ENCODE measurements around the gene ZBTB11. TPM values are rescaled to one million over a fixed set of nuclear protein-coding genes. Genes with fewer than 3 reads are reported as not detected.

The ZBTB11 gene
- total and polyA plus RNA-seq, 2 experiments from 2014 or later = 7.3 to 15.8 TPM

DNA sequence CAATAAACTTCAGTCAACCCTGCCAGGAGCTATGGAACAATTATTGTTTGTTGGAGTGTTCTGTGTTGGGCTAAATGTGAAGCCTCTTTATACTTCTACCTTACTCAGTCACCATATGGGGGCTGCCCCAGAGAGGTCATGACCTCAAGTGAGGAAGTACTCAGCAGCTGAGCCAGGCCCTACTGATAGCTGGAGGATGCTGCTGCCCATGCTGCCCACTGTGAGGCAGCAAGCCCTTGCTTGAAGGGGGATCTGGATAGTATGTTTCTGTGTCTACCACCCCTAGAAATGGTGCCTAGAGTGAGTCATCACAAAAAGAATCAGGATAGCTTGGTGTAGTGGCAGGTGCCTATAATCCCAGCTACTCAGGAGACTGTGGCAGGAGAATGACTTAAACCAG, 14.0 kb upstream of the ZBTB11 start:
- Histone ChIP-seq H3K4me1 (ENCODE audit: low read depth) (no peaks in the 10 kb centered on the region), H3K36me3 (no peaks in the 10 kb centered on the region), H3K27ac (no peak overlapping the region), H3K4me3 (no peak overlapping the region), H3K27me3 (no peaks in the 10 kb centered on the region), H3K9me3 (ENCODE audit: low read depth) (no peaks in the 10 kb centered on the region)
- no peak for DNase-seq (ENCODE audit: low read depth in 1 of 2, low spot score in 1 of 2)
- TF ChIP-seq, protein P1, sequence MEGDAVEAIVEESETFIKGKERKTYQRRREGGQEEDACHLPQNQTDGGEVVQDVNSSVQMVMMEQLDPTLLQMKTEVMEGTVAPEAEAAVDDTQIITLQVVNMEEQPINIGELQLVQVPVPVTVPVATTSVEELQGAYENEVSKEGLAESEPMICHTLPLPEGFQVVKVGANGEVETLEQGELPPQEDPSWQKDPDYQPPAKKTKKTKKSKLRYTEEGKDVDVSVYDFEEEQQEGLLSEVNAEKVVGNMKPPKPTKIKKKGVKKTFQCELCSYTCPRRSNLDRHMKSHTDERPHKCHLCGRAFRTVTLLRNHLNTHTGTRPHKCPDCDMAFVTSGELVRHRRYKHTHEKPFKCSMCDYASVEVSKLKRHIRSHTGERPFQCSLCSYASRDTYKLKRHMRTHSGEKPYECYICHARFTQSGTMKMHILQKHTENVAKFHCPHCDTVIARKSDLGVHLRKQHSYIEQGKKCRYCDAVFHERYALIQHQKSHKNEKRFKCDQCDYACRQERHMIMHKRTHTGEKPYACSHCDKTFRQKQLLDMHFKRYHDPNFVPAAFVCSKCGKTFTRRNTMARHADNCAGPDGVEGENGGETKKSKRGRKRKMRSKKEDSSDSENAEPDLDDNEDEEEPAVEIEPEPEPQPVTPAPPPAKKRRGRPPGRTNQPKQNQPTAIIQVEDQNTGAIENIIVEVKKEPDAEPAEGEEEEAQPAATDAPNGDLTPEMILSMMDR (IDR thresholded peaks at IDR 0.05; ENCODE audit: low read depth, low read length) = no peak

DNA sequence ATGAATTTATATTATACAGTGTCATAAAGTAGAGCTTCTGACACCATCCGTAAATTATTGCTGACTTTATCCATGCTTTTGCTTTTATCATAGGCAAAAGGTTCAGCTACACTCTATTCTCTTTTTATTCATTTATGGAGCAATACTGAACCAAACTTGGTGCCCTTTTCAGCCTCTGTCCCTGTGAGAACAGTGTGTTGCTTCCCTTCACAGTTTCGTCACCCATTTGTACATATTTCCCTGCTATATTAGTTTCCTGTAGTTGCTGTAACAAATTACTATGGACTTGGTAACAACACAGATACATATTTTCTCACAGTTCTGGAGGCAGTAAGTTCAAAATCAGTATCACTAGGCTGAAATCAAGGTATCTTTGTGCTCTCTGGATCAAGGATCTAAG, 12.4 kb upstream of the ZBTB11 start:
- H3K27me3 ChIP-seq = no peaks in the 10 kb centered on the region
- TF ChIP-seq, protein P1 (IDR thresholded peaks at IDR 0.05; ENCODE audit: low read depth, low read length) = no peak
- no peak overlapping the region for H3K4me3 ChIP-seq
- peak in 1 of 2 donors; percentile 19 for DNase-seq (ENCODE audit: low read depth in 1 of 2, low spot score in 1 of 2)
- H3K27ac ChIP-seq = no peak overlapping the region
- H3K36me3 ChIP-seq = peaks cover 13% of the 10 kb centered on the region
- peaks cover 10% of the 10 kb centered on the region for H3K4me1 ChIP-seq (ENCODE audit: low read depth)
- H3K9me3 ChIP-seq (ENCODE audit: low read depth) = no peaks in the 10 kb centered on the region

DNA sequence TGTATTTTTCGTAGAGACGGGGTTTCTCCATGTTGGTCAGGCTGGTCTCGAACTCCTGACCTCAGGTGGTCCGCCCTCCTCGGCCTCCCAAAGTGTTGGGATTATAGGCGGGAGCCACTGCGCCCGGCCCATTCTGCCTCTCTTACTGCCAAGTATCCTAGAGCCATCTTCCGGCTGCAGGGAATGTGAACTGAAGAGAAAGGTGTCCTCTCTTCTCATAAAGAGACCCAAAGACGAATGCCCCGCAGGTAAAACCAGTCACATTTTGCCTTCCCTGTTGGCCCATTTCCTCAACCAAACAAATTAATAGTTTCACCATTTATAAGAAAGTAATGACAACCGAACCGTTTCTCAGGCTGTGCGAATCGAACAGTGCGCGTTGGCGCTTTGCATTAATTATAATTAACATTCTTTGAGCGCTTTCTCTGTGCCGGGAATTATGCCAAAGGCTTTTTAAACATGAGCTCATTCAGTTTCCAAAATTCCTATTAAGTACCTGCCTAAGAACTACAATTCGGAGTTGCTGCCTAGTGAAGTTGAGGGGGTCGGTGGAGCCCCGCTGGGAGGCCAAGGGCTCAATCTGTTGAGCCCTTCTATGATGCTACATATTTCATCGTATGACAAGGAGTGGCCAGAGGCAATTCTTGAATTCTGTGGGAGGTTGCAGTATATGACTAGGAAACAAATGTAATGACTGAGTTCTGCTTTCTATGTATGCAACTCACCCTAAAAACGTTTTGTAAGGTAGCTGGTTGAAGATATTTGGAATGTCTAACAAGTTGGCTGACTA, 10.4 kb upstream of the ZBTB11 start:
- H3K36me3 ChIP-seq = peaks cover 32% of the 10 kb centered on the region
- peak overlapping the region; percentile 97 for H3K27ac ChIP-seq
- no peaks in the 10 kb centered on the region for H3K27me3 ChIP-seq
- peaks cover 10% of the 10 kb centered on the region for H3K4me1 ChIP-seq (ENCODE audit: low read depth)
- no peaks in the 10 kb centered on the region for H3K9me3 ChIP-seq (ENCODE audit: low read depth)
- no peak for DNase-seq (ENCODE audit: low read depth in 1 of 2, low spot score in 1 of 2)
- H3K4me3 ChIP-seq = peak overlapping the region; percentile 94
- TF ChIP-seq, protein P1 (IDR thresholded peaks at IDR 0.05; ENCODE audit: low read depth, low read length) = no peak

DNA sequence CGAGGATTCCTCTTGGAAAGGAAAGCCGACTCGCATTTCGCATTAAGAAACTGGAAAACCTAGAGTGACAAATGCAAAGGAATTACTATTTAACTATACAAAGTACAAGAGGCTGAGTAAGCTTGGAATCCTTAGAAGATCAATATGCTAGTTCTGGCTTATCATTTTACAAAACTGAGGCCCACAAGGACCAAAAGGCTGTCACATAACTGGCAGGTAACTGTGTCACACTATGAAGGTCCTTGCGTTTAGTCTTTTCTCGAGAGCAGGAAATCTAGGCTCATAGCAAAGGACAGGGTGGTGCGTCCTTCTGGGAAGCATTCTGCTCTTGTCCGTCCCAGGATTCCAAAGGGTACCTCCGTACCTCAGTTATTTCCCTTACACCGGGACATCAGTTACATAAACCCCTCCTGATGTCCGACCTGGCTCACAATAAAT, 9.0 kb upstream of the ZBTB11 start:
- no peak for DNase-seq (ENCODE audit: low read depth in 1 of 2, low spot score in 1 of 2)
- Histone ChIP-seq H3K36me3 (peaks cover 46% of the 10 kb centered on the region), H3K4me3 (peak overlapping the region; percentile 94), H3K27me3 (no peaks in the 10 kb centered on the region), H3K4me1 (ENCODE audit: low read depth) (peaks cover 10% of the 10 kb centered on the region), H3K27ac (peak overlapping the region; percentile 97), H3K9me3 (ENCODE audit: low read depth) (no peaks in the 10 kb centered on the region)
- TF ChIP-seq, protein P1 (IDR thresholded peaks at IDR 0.05; ENCODE audit: low read depth, low read length) = no peak

DNA sequence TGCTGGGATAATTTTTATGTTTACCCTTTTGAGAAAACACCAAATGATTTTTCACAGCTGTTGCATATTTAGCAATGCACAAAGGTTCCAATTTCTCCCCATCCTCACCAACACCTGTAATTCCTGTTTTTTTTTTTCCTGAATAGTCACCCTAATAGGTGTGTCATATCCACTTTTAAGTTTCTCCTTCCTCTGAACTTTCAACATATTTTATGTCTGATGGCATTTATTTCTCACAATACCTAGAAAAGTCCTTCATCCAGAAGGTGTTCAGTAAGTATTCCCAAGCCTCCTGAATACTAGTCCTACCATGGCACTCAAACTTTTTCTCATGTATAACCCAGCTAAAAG, 8.1 kb upstream of the ZBTB11 start:
- Histone ChIP-seq H3K9me3 (ENCODE audit: low read depth) (no peaks in the 10 kb centered on the region), H3K27ac (peak overlapping the region; percentile 97), H3K4me1 (ENCODE audit: low read depth) (peaks cover 10% of the 10 kb centered on the region), H3K4me3 (peak overlapping the region; percentile 94), H3K27me3 (no peaks in the 10 kb centered on the region), H3K36me3 (peaks cover 55% of the 10 kb centered on the region)
- TF ChIP-seq, protein P1 (IDR thresholded peaks at IDR 0.05; ENCODE audit: low read depth, low read length) = no peak
- DNase-seq (ENCODE audit: low read depth in 1 of 2, low spot score in 1 of 2) = no peak

Data from cardiac muscle cell (in vitro differentiated cells and primary cell).